SK-N-SH treated with all-trans-retinoic acid at 6 μM for 48 hours (cell line): ENCODE measurements around the gene ARMC7.

Source experiments
- ATAC-seq: fragments of 200-7000 bp; cut with Tn5 transposase; 3 replicates; pipeline ENCODE4 v1.9.1; 2020; ENCODE audit warnings: mild to moderate bottlenecking, moderate library complexity
- ARNTL ChIP-seq: fragments of 450-650 bp; formaldehyde crosslinking; IDR thresholded peaks from 2 replicates; pipeline ENCODE4 v1.5.0; 2020; ENCODE audit warnings: low read depth, mild to moderate bottlenecking, moderate library complexity, borderline replicate concordance
- BACH2 ChIP-seq: fragments of 250-450 bp; sonication (Bioruptor Pico); IDR thresholded peaks from 2 replicates; pipeline ENCODE4 v1.9.0; 2021; ENCODE audit warnings: mild to moderate bottlenecking, borderline replicate concordance
- CSDC2 ChIP-seq: fragments of 250-450 bp; sonication (Bioruptor Pico); IDR thresholded peaks from 2 replicates; pipeline ENCODE4 v1.5.0; 2020; ENCODE audit warnings: mild to moderate bottlenecking, moderate library complexity
- GLIS3 ChIP-seq: fragments of 250-450 bp; sonication (Bioruptor Pico); IDR thresholded peaks from 2 replicates; pipeline ENCODE4 v1.5.0; 2020; ENCODE audit warnings: mild to moderate bottlenecking, moderate library complexity
- ISL1 ChIP-seq: fragments of 250-450 bp; sonication (Bioruptor Pico); IDR thresholded peaks from 2 replicates; pipeline ENCODE4 v2.1.2; 2022; ENCODE audit warnings: mild to moderate bottlenecking, moderate library complexity
- OSR1 ChIP-seq: fragments of 250-450 bp; sonication (Bioruptor Pico); IDR thresholded peaks from 2 replicates; pipeline ENCODE4 v1.8.0; 2022; ENCODE audit warnings: moderate library complexity, mild to moderate bottlenecking, inconsistent platforms
- PPARA ChIP-seq: fragments of 250-450 bp; sonication (Bioruptor Pico); IDR thresholded peaks from 2 replicates; pipeline ENCODE4 v1.5.0; 2020; ENCODE audit warnings: mild to moderate bottlenecking, borderline replicate concordance
- RARB ChIP-seq: fragments of 250-450 bp; sonication (Bioruptor Pico); IDR thresholded peaks from 2 replicates; pipeline ENCODE4 v1.8.0; 2021; ENCODE audit warnings: mild to moderate bottlenecking, moderate library complexity
- SNAI2 ChIP-seq: fragments of 250-450 bp; sonication (Bioruptor Pico); IDR thresholded peaks from 2 replicates; pipeline ENCODE4 v1.5.0; 2020; ENCODE audit warnings: mild to moderate bottlenecking, moderate library complexity
- ZFP3 ChIP-seq: fragments of 250-450 bp; sonication (Bioruptor Pico); IDR thresholded peaks from 2 replicates; pipeline ENCODE4 v1.5.0; 2020; ENCODE audit warnings: mild to moderate bottlenecking, moderate library complexity
- ZNF565 ChIP-seq: fragments of 450-650 bp; formaldehyde crosslinking; conservative IDR thresholded peaks from 2 replicates; pipeline ENCODE4 v1.5.0; 2020; ENCODE audit warnings: low read depth, mild to moderate bottlenecking, moderate library complexity
- ZNF70 ChIP-seq: fragments of 450-650 bp; formaldehyde crosslinking; IDR thresholded peaks from 2 replicates; pipeline ENCODE4 v1.5.0; 2020; ENCODE audit warnings: mild to moderate bottlenecking, moderate library complexity
- ZNF8 ChIP-seq: fragments of 450-650 bp; formaldehyde crosslinking; IDR thresholded peaks from 2 replicates; pipeline ENCODE4 v1.5.0; 2020; ENCODE audit warnings: mild to moderate bottlenecking, moderate library complexity
- TF ChIP-seq, protein P1 (sequence below): fragments of 250-450 bp; sonication (Bioruptor Pico); IDR thresholded peaks from 2 replicates; pipeline ENCODE4 v1.8.0; 2021; ENCODE audit warnings: low read depth, mild to moderate bottlenecking, moderate library complexity, borderline replicate concordance
- TF ChIP-seq, protein P2 (sequence below): fragments of 250-450 bp; sonication (Bioruptor Pico); IDR thresholded peaks from 2 replicates; pipeline ENCODE4 v1.5.0; 2020; ENCODE audit warnings: mild to moderate bottlenecking, moderate library complexity
- TF ChIP-seq, protein P3 (sequence below): fragments of 250-450 bp; sonication (Bioruptor Pico); IDR thresholded peaks from 2 replicates; pipeline ENCODE4 v1.5.1; 2020; ENCODE audit warnings: low read depth, mild to moderate bottlenecking, moderate library complexity
- TF ChIP-seq, protein P4 (sequence below): fragments of 250-450 bp; sonication (Bioruptor Pico); IDR thresholded peaks from 2 replicates; pipeline ENCODE4 v1.5.1; 2021; ENCODE audit warnings: mild to moderate bottlenecking, moderate library complexity

Gene ARMC7

DNA sequence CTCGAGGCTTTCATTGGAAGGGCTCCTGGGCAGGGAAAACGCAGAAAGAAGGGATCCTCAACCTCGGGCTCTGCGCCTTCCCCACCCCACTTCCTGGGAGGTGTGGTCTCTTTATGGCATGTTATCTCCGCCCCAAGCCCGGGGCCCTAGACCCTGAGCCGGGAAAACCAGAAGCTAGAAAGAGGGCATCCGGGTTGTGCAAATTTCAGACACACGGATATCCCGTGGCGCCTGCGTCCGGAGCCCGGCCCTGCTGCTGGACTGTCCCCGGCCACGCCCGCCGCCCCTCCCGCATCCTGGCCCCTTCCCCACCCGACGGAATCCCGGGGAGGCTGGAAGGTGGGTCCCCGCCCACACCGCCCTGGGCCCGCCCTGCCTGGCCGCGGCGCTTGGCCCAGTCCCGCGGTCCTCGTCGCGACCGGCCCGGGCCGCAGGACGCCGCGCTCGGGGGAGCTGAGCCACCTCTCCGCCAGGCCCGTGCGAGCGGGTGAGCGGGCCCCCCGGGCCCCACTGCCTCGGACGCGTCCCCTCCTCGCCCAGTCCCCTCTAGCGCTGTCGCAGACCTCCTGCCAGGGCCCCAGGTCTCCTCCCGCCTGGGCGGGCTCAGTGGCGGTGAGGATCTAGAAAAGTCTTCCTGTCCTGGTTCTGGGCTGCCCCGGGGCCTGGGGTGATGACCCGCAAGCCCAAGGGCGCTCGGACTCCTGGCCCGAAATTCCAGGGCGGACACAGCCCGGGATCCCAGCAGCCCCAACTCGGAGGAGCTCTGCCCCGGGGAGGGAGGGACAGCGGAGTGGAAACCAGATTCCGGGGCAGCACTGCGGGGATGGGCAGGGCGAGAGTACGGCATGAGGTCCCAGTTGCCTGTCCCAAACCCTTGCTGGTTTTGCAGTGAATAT lies 22.0 kb upstream of the ARMC7 start, which contains the start of gene SLC16A5 (continued):
- TF ChIP-seq, protein P1, sequence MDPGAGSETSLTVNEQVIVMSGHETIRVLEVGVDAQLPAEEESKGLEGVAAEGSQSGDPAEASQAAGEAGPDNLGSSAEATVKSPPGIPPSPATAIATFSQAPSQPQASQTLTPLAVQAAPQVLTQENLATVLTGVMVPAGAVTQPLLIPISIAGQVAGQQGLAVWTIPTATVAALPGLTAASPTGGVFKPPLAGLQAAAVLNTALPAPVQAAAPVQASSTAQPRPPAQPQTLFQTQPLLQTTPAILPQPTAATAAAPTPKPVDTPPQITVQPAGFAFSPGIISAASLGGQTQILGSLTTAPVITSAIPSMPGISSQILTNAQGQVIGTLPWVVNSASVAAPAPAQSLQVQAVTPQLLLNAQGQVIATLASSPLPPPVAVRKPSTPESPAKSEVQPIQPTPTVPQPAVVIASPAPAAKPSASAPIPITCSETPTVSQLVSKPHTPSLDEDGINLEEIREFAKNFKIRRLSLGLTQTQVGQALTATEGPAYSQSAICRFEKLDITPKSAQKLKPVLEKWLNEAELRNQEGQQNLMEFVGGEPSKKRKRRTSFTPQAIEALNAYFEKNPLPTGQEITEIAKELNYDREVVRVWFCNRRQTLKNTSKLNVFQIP (CRISPR knock-in tag), result no peak
- TF ChIP-seq OSR1 (no peak), ZFP3 (CRISPR knock-in tag) (no peak), ZNF565 (CRISPR knock-in tag) (no peak)
- TF ChIP-seq, protein P2, sequence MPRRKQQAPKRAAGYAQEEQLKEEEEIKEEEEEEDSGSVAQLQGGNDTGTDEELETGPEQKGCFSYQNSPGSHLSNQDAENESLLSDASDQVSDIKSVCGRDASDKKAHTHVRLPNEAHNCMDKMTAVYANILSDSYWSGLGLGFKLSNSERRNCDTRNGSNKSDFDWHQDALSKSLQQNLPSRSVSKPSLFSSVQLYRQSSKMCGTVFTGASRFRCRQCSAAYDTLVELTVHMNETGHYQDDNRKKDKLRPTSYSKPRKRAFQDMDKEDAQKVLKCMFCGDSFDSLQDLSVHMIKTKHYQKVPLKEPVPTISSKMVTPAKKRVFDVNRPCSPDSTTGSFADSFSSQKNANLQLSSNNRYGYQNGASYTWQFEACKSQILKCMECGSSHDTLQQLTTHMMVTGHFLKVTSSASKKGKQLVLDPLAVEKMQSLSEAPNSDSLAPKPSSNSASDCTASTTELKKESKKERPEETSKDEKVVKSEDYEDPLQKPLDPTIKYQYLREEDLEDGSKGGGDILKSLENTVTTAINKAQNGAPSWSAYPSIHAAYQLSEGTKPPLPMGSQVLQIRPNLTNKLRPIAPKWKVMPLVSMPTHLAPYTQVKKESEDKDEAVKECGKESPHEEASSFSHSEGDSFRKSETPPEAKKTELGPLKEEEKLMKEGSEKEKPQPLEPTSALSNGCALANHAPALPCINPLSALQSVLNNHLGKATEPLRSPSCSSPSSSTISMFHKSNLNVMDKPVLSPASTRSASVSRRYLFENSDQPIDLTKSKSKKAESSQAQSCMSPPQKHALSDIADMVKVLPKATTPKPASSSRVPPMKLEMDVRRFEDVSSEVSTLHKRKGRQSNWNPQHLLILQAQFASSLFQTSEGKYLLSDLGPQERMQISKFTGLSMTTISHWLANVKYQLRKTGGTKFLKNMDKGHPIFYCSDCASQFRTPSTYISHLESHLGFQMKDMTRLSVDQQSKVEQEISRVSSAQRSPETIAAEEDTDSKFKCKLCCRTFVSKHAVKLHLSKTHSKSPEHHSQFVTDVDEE (CRISPR knock-in tag), result no peak
- TF ChIP-seq, protein P3, sequence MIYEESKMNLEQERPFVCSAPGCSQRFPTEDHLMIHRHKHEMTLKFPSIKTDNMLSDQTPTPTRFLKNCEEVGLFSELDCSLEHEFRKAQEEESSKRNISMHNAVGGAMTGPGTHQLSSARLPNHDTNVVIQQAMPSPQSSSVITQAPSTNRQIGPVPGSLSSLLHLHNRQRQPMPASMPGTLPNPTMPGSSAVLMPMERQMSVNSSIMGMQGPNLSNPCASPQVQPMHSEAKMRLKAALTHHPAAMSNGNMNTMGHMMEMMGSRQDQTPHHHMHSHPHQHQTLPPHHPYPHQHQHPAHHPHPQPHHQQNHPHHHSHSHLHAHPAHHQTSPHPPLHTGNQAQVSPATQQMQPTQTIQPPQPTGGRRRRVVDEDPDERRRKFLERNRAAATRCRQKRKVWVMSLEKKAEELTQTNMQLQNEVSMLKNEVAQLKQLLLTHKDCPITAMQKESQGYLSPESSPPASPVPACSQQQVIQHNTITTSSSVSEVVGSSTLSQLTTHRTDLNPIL (CRISPR knock-in tag), result no peak

- TF ChIP-seq, protein P3 (CRISPR knock-in tag), result no peak
- TF ChIP-seq, protein P2 (CRISPR knock-in tag), result no peak
- TF ChIP-seq GLIS3 (CRISPR knock-in tag) (no peak), PPARA (CRISPR knock-in tag) (no peak), RARB (no peak), SNAI2 (no peak), ISL1 (CRISPR knock-in tag) (no peak), ARNTL (CRISPR knock-in tag) (no peak), CSDC2 (CRISPR knock-in tag) (no peak)
- TF ChIP-seq, all 23 proteins: peak for 0
- ATAC-seq, result peak; percentile 60
Observed at GRCh38 chr17:75088465-75089417, 21.0 kb upstream of the ARMC7 start.

DNA sequence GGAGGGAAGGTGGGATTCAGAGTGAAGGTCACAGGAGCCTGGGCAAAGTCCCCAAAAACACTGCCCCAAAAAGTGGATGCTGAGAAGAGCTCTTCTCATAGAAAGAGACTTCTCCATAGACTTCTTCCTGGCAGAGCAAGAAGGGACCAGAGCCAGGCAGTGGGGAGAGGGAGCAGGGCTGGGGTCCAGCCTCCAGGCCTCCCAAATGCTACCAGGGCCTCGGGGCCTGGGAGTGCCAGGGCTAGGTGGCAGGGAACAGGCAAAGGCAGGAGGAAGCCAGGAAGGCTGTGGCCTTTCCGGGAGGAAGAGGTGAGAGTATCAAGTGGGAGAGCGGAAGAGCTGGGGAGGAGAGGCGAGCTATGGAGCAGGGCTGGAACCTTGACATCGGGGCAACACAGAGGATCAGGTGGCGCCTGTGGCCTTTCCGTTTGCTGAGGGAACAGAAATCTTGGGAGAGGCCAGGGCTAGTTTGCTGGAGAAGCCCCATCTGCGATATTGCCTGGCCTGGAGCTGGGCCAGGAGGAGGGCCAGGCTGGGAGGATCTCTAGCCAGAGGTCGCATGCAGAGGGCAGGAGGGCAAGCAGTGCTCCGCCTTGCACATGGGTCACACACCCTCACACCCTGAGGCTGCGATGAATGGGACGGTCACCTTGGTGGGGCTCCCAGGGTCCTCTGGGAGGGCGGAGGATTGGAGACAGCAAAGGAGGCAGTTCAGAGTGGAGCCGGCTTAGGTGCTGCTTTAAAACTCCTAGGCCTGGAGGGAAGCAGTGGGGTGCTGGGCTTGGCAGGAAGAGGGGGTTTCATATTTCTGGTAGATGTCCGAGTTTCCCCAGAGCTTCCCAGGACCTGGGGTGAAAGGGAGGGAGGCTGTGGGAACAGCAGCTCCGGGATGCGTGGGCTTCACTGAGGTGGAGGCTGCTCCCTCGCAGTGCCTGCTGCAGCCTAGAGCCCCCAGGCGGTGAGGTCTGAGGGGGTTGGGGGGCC lies 18.6 kb upstream of the ARMC7 start:
- peak; percentile 7; the same call in 2 of the 3 replicates for ATAC-seq
- no peak for TF ChIP-seq BACH2 (CRISPR knock-in tag)
- TF ChIP-seq, protein P3 (CRISPR knock-in tag), result no peak
- no peak for TF ChIP-seq ZNF70 (CRISPR knock-in tag)
- TF ChIP-seq ZNF8, result no peak
- no peak for TF ChIP-seq SNAI2
- TF ChIP-seq, protein P4, sequence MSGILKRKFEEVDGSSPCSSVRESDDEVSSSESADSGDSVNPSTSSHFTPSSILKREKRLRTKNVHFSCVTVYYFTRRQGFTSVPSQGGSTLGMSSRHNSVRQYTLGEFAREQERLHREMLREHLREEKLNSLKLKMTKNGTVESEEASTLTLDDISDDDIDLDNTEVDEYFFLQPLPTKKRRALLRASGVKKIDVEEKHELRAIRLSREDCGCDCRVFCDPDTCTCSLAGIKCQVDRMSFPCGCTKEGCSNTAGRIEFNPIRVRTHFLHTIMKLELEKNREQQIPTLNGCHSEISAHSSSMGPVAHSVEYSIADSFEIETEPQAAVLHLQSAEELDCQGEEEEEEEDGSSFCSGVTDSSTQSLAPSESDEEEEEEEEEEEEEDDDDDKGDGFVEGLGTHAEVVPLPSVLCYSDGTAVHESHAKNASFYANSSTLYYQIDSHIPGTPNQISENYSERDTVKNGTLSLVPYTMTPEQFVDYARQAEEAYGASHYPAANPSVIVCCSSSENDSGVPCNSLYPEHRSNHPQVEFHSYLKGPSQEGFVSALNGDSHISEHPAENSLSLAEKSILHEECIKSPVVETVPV (CRISPR knock-in tag), result no peak
- TF ChIP-seq ARNTL (CRISPR knock-in tag), result no peak
